ENCODE measurements around the gene VPS35L.
"Not testable (repeated sequence)": the region's sequence is repeated elsewhere in the genome, so short reads cannot be mapped to it uniquely, and the experiment has no call there.

Gene VPS35L

GRCh38 chr16:19713697-19714096 lies 158.2 kb downstream of the VPS35L start:
- no peak for DNase-seq

DNA sequence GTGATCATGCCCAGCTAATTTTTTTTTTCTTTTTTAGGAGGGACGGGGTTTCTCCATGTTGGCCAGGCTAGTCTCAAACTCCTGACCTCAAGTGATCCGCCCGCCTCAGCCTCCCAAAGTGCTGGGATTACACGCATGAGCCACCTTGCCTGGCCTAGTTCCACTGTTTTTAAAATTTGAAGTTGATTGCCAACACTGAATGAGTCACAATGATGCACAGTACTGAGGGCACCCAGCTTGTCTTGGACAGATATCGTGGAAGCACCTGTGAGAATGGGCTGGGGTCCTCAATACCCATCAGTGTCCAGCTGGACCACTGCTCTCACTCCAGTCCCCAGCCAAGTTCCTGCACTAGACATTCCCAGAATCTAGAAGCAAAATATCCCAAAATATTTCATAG lies 160.1 kb downstream of the VPS35L start:
- no peak for DNase-seq

- DNase-seq: no peak
These were observed 160.7 kb downstream of the VPS35L start for GRCh38 chr16:19716183-19716582.

DNA sequence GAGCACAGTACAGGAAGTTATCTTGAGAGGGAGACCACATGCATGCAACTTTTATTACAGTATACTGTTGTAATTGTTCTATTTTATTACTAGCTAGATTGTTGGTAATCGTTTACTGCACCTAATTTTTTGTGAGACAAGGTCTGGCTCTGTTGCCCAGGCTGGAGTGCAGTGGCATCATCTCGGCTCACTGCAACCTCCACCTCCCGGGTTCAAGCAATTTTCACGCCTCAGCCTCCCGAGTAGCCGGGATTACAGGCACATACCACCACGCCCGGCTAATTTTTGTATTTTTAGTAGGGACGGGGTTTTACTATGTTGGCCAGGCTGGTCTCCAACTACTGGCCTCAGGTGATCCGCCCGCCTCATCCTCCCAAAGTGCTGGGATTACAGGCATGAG lies 161.2 kb downstream of the VPS35L start:
- not testable (repeated sequence) for DNase-seq

DNA sequence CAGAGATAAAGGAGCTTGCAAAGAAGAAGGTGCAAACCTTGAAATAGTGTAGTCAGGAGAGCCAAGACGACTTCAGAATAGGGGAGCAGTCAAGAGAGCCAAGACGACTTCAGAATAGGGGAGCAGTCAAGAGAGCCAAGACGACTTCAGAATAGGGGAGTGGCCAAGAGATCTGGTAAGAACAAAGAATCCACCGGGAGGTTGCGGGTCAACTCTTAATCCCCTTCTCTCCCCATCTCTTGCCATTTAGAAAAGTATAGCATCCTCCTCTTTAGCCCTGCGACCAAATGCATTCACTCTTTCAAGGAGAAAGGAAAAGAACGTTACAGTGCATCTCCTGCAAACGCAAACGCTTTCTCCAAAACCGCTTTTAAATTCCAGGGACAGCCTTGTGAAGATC lies 161.8 kb downstream of the VPS35L start:
- no peak for DNase-seq

- peak; percentile 81 for DNase-seq
These were observed 162.5 kb downstream of the VPS35L start, which contains the start of the genes IQCK and KNOP1 for GRCh38 chr16:19717741-19718623. Gene IQCK, plus strand, starts transcription at chr16:19718271. Its CDS starts 36 bp downstream, at chr16:19718307. Gene KNOP1, minus strand, starts transcription at chr16:19718227. Its CDS starts 3,192 bp downstream, at chr16:19715035.

GRCh38 chr16:19718624-19718965 lies 163.1 kb downstream of the VPS35L start:
- no peak for DNase-seq

- no peak for DNase-seq
These were observed 166.9 kb downstream of the VPS35L start for GRCh38 chr16:19722269-19722952.

DNA sequence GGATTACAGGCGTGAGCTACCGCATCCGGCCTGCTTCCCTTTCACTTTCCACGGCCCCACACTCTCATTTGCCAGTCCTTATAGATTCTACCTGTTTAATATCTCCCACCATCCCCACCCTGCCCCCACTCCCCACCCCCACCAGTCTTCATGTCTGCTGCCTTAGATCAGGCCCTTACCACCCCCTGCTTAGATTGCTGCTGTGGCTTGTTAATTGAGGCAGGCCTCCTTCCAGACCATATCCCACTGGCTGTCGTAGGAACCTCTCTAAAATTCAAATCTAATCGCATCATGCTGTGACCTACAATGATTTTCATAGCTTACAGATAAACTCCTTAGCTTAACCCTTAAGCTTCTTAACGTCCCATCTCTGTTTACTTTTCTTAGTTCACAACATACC lies 167.5 kb downstream of the VPS35L start:
- DNase-seq: no peak

DNA sequence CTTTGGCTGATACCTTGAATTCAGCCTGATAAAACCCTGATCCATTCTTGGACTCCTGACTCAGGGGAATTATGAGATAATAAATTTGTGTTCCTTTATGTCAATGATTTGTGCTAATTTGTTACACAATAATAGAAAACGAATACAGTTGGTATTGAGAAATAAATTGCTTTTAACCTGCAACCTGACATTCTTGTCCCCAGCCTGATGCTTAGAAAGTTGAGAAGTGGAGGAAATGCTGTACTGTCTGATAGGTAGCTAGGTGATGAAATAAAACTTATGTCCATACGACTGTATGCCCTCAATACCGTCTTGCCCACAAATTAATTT lies 173.1 kb downstream of the VPS35L start:
- no peak for DNase-seq

GRCh38 chr16:19733551-19733950 lies 178.0 kb downstream of the VPS35L start:
- no peak for DNase-seq

DNA sequence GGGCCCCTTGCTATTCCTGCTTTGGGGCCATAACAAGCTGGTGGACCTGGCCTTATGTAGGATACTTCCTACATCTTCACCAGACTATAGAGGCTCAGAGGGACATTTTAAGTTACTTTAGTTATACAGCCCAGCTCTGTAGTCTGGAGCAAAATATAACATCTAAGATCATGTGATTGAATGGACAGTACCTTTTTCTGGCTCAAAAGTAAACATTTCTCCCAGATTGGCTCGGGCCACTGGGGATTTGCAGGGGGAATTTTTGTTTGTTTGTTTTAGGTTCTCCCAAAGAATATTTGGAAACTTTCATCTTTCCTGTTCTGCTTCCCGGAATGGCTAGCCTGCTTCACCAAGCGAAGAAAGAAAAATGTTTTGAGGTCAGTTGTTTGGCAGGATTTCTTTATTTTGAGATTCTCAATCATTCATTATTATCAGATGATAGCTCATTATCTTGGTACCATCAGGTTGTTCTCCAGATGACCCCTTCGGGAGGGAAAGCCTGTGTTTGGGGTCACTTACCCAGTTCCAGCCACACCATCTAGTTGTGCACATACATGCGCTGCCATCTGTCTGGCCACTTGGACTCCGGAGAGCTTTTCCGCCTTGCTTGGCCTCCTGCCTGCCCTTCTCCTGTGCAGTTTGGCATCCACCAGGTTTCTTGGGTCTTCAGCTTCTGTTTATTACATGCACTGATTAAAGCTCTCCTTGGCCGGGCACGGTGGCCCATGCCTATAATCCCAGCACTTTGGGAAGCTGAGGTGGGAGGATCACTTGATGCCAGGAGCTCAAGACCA lies 179.8 kb downstream of the VPS35L start:
- no peak for DNase-seq

DNA sequence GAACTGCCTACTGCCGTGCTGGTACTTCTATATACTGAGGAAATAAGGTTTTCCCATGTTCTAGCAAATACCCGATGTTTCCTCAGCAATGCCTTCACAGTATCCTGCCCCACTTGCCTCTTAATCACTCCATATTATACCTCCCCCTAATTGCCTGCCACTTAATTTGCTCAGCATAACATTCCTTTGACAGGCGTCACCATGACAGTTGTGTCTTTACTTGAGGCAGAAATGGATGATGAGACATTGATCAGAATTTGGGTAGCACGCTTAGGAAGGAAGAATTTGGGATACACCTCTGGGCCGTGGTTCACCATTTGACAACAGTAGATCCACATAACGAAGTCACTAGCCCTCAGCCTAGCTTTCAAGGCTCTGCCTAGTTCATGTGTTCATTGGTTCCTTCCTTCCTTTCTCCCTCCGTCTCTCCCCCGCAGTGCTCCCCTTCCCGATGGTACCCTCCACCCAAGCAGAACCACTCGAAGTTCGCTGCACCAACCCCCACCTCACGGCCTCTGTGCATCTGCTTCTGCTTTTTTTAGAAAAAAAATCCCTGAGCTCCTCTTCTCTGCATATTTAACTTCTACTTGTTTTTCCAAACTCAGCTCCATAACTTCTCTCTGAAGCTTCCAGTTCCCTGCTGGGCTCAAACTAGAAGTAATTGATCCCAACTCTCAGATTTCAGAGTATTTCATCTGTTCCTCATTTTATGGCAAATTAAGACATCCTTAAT lies 182.0 kb downstream of the VPS35L start:
- no peak for DNase-seq

- DNase-seq: no peak
These were observed 185.9 kb downstream of the VPS35L start for GRCh38 chr16:19741354-19741753.

- DNase-seq: no peak
These were observed 188.3 kb downstream of the VPS35L start for GRCh38 chr16:19743816-19744159.

DNA sequence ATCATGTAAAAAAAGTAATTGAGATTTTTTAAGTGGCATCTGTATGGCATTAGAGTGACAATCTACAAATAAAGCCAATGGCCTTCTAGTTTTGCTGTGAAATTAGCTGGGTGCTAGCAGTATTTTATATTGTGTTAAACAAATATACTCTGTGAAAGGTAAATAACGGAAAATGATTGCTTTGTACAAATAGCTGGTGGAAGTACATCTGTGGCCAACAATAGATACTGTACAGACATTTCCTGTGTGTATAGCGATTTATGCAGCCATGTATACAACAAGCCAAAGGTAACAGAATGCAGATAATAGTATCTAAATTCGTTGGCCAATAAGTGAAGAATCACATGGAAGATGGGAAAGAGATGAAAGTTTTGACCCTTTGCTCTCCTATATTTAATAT lies 189.2 kb downstream of the VPS35L start:
- no peak for DNase-seq

DNA sequence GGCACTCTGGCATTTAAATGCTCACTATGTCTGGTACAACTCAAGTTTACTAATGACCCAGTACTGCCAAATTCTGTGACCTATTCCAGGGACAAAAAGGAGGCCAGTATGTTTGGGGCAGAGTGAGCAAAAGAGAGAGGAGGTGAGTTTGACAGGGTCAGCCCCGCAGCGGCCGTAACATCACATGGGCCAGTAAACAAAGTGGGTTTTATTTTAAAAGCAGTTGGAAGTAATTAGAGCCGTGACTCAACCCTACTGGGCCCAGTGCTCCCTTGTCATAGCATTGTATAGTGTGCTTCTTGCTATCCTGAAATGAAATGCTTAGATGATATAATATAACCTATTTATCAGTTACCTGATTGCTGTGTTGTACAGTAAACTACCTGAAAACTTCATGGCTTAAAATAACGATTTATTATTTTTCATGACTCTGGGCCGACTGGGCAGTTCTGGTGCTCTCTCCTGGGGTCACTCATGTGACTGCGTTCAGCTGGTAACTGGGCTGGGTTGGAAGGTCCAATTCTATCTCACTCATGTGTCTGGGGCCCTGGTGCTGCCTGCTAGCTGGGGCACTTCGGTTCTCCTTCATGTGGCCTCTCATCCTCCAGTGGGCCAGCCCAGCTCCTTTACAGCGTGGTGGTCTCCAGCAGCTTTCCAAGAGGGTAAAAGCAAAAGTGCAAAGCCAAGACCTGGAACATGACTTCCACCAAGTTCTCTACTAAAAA lies 189.9 kb downstream of the VPS35L start:
- DNase-seq: no peak

DNA sequence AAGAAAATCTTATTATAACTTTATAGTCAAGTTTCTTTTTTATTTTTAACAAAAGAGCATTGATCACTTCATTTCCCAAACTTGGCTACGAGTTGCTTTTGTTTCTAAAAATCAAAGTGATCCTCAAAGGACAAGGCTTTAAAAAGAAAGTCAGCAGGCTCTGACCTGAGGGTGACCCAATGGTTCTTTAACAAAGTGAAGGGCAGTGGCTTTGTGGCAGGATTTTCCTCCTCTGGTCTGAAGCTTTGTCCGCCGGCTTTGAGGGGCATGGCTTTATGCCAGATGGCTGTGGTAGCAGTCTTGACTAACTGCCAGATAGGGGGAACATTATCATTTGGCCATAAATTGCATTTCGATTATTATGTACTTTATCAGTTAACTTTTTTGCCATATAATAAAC lies 191.1 kb downstream of the VPS35L start:
- DNase-seq: no peak

- DNase-seq: no peak
These were observed 193.1 kb downstream of the VPS35L start for GRCh38 chr16:19748389-19749168.

DNA sequence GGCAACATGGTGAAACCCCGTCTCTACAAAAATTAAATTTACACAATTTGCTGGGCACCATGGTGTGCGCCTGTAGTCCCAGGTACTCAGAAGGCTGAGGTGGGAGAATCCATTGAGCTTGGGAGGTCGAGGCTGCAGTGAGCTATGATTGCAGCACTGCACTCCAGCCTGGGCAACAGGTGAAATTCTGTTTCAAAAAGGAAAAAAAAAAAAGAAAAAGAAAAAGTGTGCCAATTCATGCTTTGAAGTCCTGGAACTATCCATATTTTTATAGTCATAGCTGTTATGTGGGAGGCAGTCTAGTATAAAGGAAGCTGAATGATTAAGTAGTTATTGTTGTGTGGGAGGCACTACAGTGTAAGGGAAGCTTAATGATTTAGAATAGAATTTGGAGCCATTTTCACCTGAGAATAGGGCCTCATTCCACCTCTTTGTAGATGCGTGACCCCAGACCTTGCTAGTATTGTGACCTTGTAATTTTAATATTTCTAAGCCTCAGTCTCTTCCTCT lies 194.1 kb downstream of the VPS35L start:
- DNase-seq: no peak

Measured in activated CD4-positive, alpha-beta T cell treated with anti-CD3 and anti-CD28 coated beads for 1 hour (primary cell).